ENCODE data around the gene ACIN1.

DNA sequence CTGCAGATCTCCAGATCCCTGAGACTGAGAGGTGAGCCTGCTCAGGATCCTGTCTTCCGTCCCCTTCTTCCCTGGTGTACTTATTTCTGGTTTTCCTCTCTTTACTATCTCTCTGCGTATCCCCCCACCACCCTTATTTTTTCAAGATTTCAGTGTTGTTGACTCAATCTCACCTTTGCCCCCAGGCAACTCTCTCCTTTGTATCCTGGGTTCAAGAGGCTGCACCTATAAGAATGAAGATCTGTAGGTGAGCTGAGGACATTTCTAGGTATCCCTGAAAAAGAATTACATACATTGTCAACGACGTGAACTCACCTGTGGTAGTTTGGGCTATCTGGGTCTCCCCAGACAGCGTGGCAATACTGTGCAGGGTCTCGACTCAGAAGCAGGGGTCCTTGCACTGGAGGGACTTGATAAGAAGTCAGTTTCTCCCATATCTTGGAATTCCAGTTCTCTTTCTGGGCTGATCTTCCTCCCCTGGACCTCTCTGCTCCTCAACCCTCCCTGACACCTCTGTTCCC lies 9.2 kb upstream of the ACIN1 start:
- TF ChIP-seq CTCF (IDR thresholded peaks at IDR 0.05) (no peak), POLR2AphosphoS5 (IDR thresholded peaks at IDR 0.05) (no peak)

Data from upper lobe of left lung (tissue), 4 donors.